HUES64 (cell line): ENCODE results near the gene GPC4.
A peak's percentile ranks its signal among the peaks of the same experiment; 100 is the strongest.

ENCODE experiments used
- H3K27ac ChIP-seq: 2 replicates; pipeline ENCODE4 v1.7.0; 2013; ENCODE audit warnings: low read depth, low read length, inconsistent platforms
- H3K27me3 ChIP-seq: 2 replicates; pipeline ENCODE4 v1.6.1; 2013; ENCODE audit warnings: mild to moderate bottlenecking, low read length; ENCODE audit not compliant: insufficient read depth
- H3K36me3 ChIP-seq: 2 replicates; pipeline ENCODE4 v1.6.1; 2013; ENCODE audit warnings: mild to moderate bottlenecking, low read length; ENCODE audit not compliant: insufficient read depth
- H3K4me1 ChIP-seq: 2 replicates; pipeline ENCODE4 v1.6.1; 2013; ENCODE audit warnings: mild to moderate bottlenecking, low read length, moderate library complexity; ENCODE audit not compliant: insufficient read depth
- H3K4me3 ChIP-seq: 2 replicates; pipeline ENCODE4 v1.5.1; 2013; ENCODE audit warnings: mild to moderate bottlenecking, low read length, moderate library complexity
- H3K9ac ChIP-seq: 2 replicates; pipeline ENCODE4 v1.6.1; 2013; ENCODE audit warnings: mild to moderate bottlenecking, low read depth, low read length
- H3K9me3 ChIP-seq: 2 replicates; pipeline ENCODE4 v1.6.1; 2013; ENCODE audit warnings: low read depth, low read length; ENCODE audit not compliant: insufficient read depth
- WGBS: fragments of 150-250, 120-280 bp; methylation state at CpG from one replicate; pipeline ENCODE4 v1.1.7; 2013; ENCODE audit warnings: missing lambda C conversion rate; 5-methylcytosine and 5-hydroxymethylcytosine counted together

GPC4 gene

DNA sequence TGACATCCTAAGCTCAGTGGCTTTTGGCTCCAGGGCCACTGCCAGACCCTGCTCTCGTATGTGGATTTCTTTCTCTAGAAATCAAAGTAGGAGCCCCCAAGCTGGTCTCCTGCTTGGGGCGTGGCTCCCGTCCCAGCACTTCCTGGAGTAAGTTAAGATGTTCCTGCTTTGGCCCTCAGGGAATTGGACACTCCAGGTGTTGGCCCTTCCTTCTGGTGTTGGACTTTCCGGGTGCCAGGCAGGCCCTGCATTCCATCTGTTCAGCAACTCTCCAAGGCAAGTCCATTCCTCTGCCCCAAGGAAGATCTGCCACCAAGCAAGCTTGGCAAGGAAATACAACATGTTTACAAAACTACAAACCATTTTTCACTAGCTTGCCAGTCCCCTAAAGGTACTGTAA is 22.1 kb upstream of the GPC4 start:
- Histone ChIP-seq H3K27ac (peak overlapping the region; percentile 69; the same call in 1 of the 2 replicates), H3K4me3 (no peak overlapping the region), H3K27me3 (no peaks in the 10 kb centered on the region; the same call in 1 of the 2 replicates), H3K4me1 (peaks cover 41% of the 10 kb centered on the region), H3K9ac (peak overlapping the region; percentile 42), H3K36me3 (no peaks in the 10 kb centered on the region), H3K9me3 (no peaks in the 10 kb centered on the region)
- WGBS = 14% methylated on average over 4 of the region's 4 CpGs

DNA sequence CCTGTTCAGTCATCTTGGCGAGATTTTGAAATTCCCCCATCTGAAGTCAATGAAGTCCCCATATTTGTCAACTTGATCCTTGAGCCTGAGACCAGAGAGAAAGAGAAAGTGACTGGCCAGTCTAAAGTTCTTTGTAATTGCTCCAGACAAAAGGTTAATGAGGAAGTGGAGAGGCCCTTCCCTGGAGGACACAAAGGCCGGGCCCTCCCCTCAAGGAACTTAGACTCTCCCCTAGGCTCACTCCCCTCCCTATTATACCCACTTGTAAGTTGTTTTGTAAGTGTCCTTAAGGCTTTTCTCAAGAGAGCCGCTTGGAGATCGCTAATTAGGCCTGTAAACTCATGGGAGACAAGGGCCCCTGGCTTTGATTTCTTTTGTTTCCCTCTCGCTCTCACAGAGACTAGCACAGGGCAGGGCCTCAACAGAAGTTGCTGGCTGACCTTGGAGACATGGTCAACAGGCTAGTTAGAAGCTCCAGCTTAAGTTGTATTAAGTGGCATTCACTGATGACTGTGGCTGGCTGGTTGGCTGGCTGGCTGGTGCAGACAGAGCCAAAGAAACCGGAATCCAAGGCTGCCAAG is 20.3 kb upstream of the GPC4 start:
- no peaks in the 10 kb centered on the region for H3K9me3 ChIP-seq
- whole genome bisulfite sequencing = 62% methylated on average over 5 of the region's 6 CpGs
- H3K27ac ChIP-seq = peak overlapping the region; percentile 25; the same call in 1 of the 2 replicates
- H3K36me3 ChIP-seq = no peaks in the 10 kb centered on the region
- H3K27me3 ChIP-seq = no peaks in the 10 kb centered on the region; the same call in 1 of the 2 replicates
- no peak overlapping the region; the same call in 1 of the 2 replicates for H3K9ac ChIP-seq
- H3K4me3 ChIP-seq = no peak overlapping the region
- H3K4me1 ChIP-seq = peaks cover 29% of the 10 kb centered on the region

DNA sequence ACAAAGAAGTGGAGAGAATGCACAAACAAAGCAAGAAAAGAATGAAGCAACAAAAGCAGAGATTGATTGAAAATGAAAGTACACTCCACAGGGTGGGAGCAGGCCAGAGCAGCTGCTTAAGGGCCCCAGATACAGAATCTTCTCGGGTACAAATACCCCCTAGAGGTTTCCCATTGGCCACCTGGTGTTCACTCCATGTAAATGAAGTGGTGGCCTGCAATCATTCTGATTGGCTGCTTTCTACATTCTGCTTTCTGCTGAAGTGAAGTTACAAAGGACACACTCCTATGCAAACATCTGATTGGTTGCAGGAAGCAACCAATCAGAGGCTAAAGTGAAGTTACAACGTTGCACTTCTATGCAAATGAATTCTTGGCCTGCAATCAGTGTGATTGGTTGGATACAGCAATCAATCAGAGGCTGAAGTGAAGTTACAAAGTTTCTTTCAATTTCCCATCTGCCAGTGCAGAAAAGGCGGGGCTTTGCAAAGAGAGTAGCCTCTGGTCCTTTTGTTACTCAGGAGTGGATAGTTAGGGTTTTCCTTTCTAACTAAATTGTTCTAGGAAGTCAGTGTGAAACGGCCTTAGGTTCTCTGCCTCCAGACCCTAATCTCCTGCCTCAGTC is 19.0 kb upstream of the GPC4 start:
- Histone ChIP-seq H3K9me3 (no peaks in the 10 kb centered on the region), H3K36me3 (no peaks in the 10 kb centered on the region), H3K4me3 (no peak overlapping the region), H3K9ac (no peak overlapping the region), H3K27ac (no peak overlapping the region), H3K27me3 (no peaks in the 10 kb centered on the region; the same call in 1 of the 2 replicates), H3K4me1 (peaks cover 23% of the 10 kb centered on the region)
- 55% methylated on average over 2 of the region's 4 CpGs for WGBS

DNA sequence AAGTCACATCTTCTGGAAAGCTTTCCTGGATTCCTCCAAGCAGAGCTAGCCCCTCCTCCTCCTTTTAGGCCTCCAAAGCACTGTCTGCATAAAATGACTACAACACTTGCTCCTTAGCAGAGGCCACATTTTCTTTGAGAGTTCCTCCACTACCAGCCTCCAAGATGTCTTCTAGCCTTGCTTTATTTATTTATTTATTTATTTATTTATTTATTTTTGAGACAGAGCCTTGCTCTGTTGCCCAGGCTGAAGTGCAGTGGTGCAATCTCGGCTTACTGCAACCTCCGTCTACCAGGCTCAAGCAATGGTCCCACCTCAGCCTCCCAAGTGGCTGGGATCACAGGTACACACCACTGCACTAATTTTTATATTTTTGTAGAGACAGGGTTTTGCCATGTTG is 4.6 kb upstream of the GPC4 start:
- no peaks in the 10 kb centered on the region for H3K36me3 ChIP-seq
- H3K4me3 ChIP-seq = no peak overlapping the region
- H3K27me3 ChIP-seq = peaks cover 10% of the 10 kb centered on the region; the same call in 1 of the 2 replicates
- no peak overlapping the region for H3K9ac ChIP-seq
- no peak overlapping the region for H3K27ac ChIP-seq
- peaks cover 15% of the 10 kb centered on the region; the same call in 1 of the 2 replicates for H3K4me1 ChIP-seq
- H3K9me3 ChIP-seq = no peaks in the 10 kb centered on the region
- 100% methylated on average over 2 of the region's 2 CpGs for WGBS

DNA sequence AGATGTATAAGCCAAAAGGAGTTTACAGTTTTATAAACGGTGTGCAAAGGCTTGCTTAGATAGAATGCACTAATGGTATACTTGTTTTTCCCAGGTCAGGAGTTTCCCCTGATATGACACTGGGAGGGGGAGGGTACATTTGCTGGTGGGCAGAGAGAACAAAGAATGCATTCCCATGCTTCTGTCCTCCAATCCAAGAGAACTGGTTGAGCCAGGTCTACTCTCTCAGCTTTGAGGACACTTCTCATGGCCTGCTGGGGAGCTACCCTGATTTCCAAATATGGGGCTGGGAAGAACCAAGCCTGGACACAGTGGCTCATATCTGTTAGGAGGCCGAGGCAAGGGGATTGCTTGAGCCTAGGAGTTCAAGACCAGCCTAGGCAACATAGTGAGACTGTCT is 3.3 kb upstream of the GPC4 start:
- Histone ChIP-seq H3K4me1 (peaks cover 15% of the 10 kb centered on the region; the same call in 1 of the 2 replicates), H3K9me3 (no peaks in the 10 kb centered on the region), H3K36me3 (no peaks in the 10 kb centered on the region), H3K9ac (no peak overlapping the region), H3K27ac (no peak overlapping the region), H3K27me3 (peaks cover 10% of the 10 kb centered on the region; the same call in 1 of the 2 replicates), H3K4me3 (no peak overlapping the region)
- WGBS = 91% methylated on average over 2 of the region's 2 CpGs

DNA sequence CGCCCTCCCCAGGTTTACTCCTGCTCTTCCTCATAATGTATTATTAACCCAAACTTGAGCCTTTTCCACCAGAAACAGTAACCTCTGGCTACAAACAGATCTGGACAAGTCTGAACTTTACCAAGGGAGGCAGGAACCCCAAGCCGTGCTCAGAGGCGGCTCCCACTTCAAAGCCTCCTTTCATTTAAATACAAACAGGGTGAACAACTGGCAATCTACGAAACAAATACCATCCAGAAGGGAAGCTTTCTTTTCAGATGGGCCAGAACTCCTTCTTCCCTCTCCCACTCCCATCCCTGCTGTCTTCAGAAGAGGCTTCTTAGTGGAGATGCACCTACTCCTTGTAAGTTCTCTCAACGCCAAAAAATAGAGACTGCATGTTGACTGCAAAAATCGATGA is 2.1 kb upstream of the GPC4 start:
- H3K4me1 ChIP-seq = peaks cover 20% of the 10 kb centered on the region
- H3K4me3 ChIP-seq = no peak overlapping the region
- H3K27ac ChIP-seq = no peak overlapping the region
- peaks cover 7% of the 10 kb centered on the region; the same call in 1 of the 2 replicates for H3K36me3 ChIP-seq
- 8% methylated on average over 6 of the region's 6 CpGs for WGBS
- H3K9me3 ChIP-seq = no peaks in the 10 kb centered on the region
- peaks cover 10% of the 10 kb centered on the region; the same call in 1 of the 2 replicates for H3K27me3 ChIP-seq
- no peak overlapping the region for H3K9ac ChIP-seq

DNA sequence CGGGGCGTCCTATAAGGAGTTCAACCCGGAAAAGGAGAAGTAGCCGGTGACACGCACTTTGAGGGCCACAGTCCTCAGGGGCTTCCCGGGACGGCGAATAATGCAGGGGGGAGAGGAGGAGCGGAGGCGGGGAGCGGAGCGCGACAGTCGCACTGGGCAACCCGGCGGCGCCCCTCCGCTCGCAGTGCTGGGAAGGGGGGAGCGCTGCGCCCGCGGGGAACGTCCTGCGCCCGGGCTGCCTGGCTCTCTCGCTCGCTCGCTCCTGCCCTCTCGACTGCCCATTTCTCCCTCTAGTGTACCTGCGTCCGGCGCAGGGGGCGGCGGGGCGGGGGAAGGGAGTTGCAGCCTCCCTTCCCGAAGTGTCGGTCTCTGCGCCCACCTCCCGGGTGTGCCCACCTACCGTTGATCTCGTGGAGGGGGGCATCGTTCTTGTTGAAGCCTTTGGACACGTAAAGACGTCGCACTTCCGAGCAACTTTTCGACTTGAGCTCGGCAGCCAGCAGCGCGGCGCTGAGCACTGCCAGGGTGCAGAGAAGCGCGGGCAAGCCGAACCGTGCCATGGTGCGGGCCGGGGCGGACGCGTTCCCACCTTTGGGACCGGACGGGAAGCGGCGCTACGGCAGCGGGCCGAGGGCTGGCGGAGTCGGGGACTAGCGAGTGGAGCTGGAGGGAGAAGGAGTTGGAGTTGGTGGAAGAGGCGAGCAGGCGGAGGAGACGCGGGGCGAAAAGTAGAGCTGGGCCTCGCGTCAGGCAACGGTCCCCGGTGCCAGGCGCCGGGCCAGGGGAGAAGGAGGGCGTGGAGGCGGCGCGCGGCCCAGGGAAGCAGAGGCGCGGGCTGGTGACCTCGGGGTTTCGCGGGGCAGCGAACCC is 648 bp downstream of the GPC4 start:
- Histone ChIP-seq H3K9me3 (no peaks in the 10 kb centered on the region), H3K27ac (peak overlapping the region; percentile 73), H3K36me3 (peaks cover 32% of the 10 kb centered on the region), H3K4me1 (peaks cover 45% of the 10 kb centered on the region), H3K27me3 (peaks cover 10% of the 10 kb centered on the region; the same call in 1 of the 2 replicates), H3K9ac (peak overlapping the region; percentile 84), H3K4me3 (peak overlapping the region; percentile 87)
- WGBS = under 1% methylated on average over 93 of the region's 93 CpGs

DNA sequence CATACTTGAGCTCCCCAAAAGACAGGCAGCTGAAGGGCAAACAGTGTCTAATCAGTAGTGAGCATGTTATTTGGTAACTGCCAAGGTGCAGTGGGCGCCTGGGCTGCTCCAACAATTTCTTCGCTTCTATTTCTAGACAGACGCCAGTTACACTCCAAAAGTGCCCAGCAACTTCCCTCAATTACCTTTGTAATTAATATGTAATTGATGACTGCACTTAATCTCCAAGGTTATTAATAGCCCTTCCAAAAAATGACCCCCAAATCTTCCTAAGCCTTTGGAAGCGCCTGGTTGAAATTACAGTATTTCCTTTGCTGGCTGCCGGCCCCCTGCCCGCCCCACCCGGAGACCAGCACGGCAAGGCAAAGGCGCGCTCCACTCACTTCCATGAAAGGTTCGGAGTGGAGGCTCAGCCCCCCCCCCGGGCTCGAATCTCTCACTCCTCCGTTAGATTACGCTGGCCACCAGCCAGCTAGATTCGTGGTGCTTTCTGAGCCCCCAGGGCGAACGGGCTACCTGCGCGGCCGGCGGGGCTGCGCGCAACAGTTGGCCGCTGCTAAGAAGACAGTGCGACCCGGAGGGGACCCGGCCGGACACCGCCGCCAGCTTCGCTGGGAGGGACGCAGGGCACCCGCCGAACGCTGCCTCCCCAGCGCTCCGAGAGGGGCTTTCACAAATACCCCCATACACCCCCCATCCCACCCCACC is 1.9 kb downstream of the GPC4 start:
- Histone ChIP-seq H3K9ac (peak overlapping the region; percentile 84; the same call in 1 of the 2 replicates), H3K36me3 (peaks cover 38% of the 10 kb centered on the region), H3K27ac (no peak overlapping the region; the same call in 1 of the 2 replicates), H3K4me3 (peak overlapping the region; percentile 87), H3K4me1 (peaks cover 42% of the 10 kb centered on the region), H3K27me3 (peaks cover 9% of the 10 kb centered on the region; the same call in 1 of the 2 replicates), H3K9me3 (no peaks in the 10 kb centered on the region)
- WGBS = under 1% methylated on average over 36 of the region's 38 CpGs

DNA sequence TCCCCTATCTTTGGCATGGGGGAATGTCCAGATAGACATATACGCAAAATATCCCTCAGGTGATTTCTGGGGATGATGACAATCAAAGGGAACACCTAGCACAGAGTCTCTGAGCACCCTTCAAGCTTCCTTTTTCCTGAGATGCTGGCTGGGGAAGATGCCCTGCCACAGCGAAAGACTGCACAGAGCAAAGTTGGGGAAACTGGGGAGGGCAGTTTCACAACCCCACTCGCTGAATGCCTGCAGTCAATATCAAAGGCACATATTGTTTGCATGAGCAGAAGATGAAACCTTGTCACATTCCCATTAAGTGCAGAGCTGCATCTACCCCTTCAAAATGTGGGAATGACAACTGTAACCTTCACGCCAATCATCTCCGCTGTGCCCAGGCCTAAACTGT is 2.6 kb downstream of the GPC4 start:
- 38% methylated on average over 5 of the region's 5 CpGs for WGBS
- Histone ChIP-seq H3K27ac (0 out of 2 replicates have a peak overlapping the region, but pooled peaks have one; percentile 24), H3K27me3 (peaks cover 6% of the 10 kb centered on the region; the same call in 1 of the 2 replicates), H3K4me3 (peak overlapping the region; percentile 87), H3K9ac (peak overlapping the region; percentile 84; the same call in 1 of the 2 replicates), H3K9me3 (no peaks in the 10 kb centered on the region), H3K36me3 (peaks cover 45% of the 10 kb centered on the region), H3K4me1 (peaks cover 40% of the 10 kb centered on the region)

DNA sequence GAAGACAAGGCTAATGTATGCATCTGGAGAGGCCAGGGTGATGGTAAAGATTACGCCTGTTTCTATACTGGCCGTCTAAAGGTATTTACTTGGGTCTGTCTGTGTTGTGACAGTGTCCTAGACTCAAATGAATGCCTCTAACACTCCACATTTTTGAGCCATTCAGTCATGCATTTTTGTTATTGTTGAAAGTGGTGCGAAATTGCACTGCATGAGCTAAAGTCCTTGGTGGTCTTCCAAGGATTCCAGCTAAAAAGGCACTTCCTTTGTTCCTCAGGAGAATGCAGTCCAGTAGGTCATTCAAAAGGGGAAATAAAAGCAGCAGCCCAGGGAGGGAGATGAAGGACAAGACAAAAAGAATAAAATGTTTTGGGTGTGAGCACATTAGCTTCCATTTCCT is 3.0 kb downstream of the GPC4 start:
- Histone ChIP-seq H3K36me3 (peaks cover 48% of the 10 kb centered on the region), H3K27ac (0 out of 2 replicates have a peak overlapping the region, but pooled peaks have one; percentile 18), H3K9ac (peak overlapping the region; percentile 84; the same call in 1 of the 2 replicates), H3K4me3 (peak overlapping the region; percentile 87), H3K9me3 (no peaks in the 10 kb centered on the region), H3K4me1 (peaks cover 37% of the 10 kb centered on the region), H3K27me3 (peaks cover 6% of the 10 kb centered on the region; the same call in 1 of the 2 replicates)
- WGBS = 59% methylated on average over 3 of the region's 3 CpGs
